ENCODE data around the gene RPUSD3. TPM values are rescaled to one million over a fixed set of nuclear protein-coding genes. Genes with fewer than 3 reads are reported as not detected.

Gene RPUSD3
- total RNA-seq, 4 donors from 2014 or later, result 37.1 to 69.7 (median 52.2) TPM

DNA sequence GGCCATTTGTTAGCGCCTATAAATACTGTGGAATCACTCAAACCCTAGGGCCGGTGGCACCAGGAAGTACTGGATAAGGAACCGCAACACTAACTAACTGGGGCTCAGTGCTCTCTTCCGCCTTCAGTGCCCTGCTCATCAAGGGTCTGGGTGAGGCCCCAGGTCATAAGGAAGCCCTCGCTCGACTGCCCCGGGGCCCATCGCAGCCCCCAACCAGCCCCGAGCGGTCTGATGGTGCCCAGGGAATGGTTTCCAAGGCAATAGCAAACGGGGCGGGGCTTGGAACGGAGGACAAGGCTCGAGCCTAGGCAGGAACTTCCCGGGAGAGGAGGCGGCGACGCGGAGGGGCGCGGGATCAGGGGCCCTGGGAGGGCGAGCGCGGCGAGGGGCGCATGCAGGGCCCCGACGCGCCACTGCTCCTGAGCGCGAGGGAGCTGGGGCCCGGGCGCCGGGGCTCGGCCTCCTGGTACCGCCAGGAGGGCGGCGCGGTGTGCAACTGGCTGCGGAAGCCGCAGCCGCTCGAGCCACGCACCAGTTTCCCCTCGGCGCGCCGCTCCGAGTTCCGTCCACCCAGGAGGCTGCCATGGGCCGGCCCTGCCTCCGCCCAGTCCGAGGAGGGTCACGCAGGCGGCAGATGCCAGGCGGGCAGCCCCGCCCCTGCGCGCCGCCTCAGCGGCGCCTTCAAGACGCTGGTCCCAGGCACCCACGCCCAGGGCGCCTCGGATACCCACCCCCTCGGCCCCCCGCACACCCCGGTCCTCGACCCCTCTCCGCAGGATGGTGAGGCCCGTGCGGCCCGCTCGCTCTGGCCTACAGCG is 34.0 kb downstream of the RPUSD3 start, which contains the start of gene TTLL3:
TTLL3 (plus strand) TSS at position 648 of the 818 bp plus-strand sequence. CDS start 400 bp downstream, outside the sequence.
- peak; percentile 69 to 77 for DNase-seq (ENCODE audit: low spot score in 2 of 2)
- Histone ChIP-seq H3K4me1 (peaks cover 0 to 22% (median 15%) of the 10 kb centered on the region in 4 donors), H3K27me3 (no peaks in the 10 kb centered on the region), H3K27ac (peak within 1 kb of the TSS; percentile 90 to 99 (median 95)), H3K36me3 (peaks cover 0 to 45% (median 15%) of the 10 kb centered on the region in 3 donors), H3K4me3 (peak within 1 kb of the TSS; percentile 42 to 81 (median 71)), H3K9me3 (no peaks in the 10 kb centered on the region)
- WGBS, 2 donors, result 2 to 3% methylated on average over 28 to 44 of the region's 76 CpGs
- TF ChIP-seq CTCF (IDR thresholded peaks at IDR 0.05) (peak in 1 of 5 experiments; percentile 19), POLR2A (IDR thresholded peaks at IDR 0.05) (peak in 1 of 2 donors; percentile 59), EP300 (IDR thresholded peaks at IDR 0.05) (peak in 1 of 2 donors; percentile 46)

DNA sequence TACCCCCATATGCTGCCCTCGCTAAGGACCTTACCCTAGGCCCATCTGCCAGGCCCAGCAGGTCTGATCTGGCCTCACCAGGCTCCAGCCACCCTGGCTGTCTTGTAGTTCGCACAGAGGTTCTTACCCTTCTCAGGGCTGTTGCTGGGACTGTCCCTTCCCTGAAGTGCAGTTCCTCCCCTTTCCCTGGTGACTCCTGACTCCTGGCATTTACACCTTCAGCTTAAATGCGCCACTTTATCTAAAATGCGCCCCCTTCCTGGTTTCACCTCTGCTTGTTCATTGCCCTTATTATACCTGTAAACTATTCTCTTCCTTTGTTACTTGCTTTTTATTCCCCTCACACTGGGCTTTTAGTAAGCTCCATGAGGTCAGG is 34.6 kb downstream of the RPUSD3 start:
- H3K36me3 ChIP-seq, result peaks cover 2 to 47% (median 21%) of the 10 kb centered on the region in 3 donors
- H3K27me3 ChIP-seq, result no peaks in the 10 kb centered on the region
- H3K27ac ChIP-seq, result peak overlapping the region; percentile 90 to 99 (median 95)
- H3K9me3 ChIP-seq, result no peaks in the 10 kb centered on the region
- DNase-seq (ENCODE audit: low spot score in 2 of 2), result no peak
- peaks cover 0 to 22% (median 15%) of the 10 kb centered on the region in 4 donors for H3K4me1 ChIP-seq
- peak overlapping the region; percentile 42 to 81 (median 71) for H3K4me3 ChIP-seq
- WGBS, 2 donors, result 82 to 88% methylated on average over 4 of the region's 4 CpGs
- TF ChIP-seq POLR2A (IDR thresholded peaks at IDR 0.05), result no peak
- no peak for TF ChIP-seq CTCF (IDR thresholded peaks at IDR 0.05)
- TF ChIP-seq EP300 (IDR thresholded peaks at IDR 0.05), result no peak

- Histone ChIP-seq H3K27ac (peak overlapping the region; percentile 90 to 99 (median 95)), H3K9me3 (no peaks in the 10 kb centered on the region), H3K27me3 (no peaks in the 10 kb centered on the region), H3K4me3 (no peak overlapping the region), H3K36me3 (peaks cover 2 to 47% (median 28%) of the 10 kb centered on the region in 3 donors), H3K4me1 (peaks cover 0 to 22% (median 15%) of the 10 kb centered on the region in 4 donors)
- no peak for TF ChIP-seq EP300 (IDR thresholded peaks at IDR 0.05)
- TF ChIP-seq POLR2A (IDR thresholded peaks at IDR 0.05), result no peak
- no peak for TF ChIP-seq CTCF (IDR thresholded peaks at IDR 0.05)
- DNase-seq (ENCODE audit: low spot score in 2 of 2), result no peak
- 61 to 75% methylated on average over 7 of the region's 7 CpGs for WGBS, 2 donors
Measured at GRCh38 chr3:9808345-9809037, 35.3 kb downstream of the RPUSD3 start.

DNA sequence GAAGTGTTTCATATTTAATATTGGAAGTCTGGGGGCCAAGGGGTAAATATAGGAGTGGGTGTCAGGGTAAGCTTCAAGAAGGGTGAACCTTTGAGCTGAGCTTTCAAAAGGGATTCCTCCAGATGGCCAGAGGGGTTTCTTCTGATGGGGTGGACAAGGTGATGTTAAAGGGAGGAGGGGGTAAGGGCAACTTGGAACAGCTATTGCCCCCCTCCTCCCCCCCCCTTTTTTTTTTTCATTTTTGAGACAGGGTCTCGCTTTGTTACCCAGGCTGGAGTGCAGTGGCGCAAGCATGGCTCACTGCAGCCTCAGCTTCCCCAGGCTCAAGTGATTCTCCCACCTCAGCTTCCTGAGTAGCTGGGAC is 35.8 kb downstream of the RPUSD3 start:
- TF ChIP-seq EP300 (IDR thresholded peaks at IDR 0.05), result no peak
- no peak for TF ChIP-seq CTCF (IDR thresholded peaks at IDR 0.05)
- TF ChIP-seq POLR2A (IDR thresholded peaks at IDR 0.05), result no peak
- H3K4me3 ChIP-seq, result no peak overlapping the region
- H3K9me3 ChIP-seq, result no peaks in the 10 kb centered on the region
- peak overlapping the region in 2 of 4 donors; percentile 98 to 99 for H3K27ac ChIP-seq
- H3K36me3 ChIP-seq, result peaks cover 2 to 47% (median 30%) of the 10 kb centered on the region in 3 donors
- DNase-seq (ENCODE audit: low spot score in 2 of 2), result no peak
- peaks cover 0 to 22% (median 15%) of the 10 kb centered on the region in 4 donors for H3K4me1 ChIP-seq
- 82 to 91% methylated on average over 2 of the region's 2 CpGs for WGBS, 2 donors
- H3K27me3 ChIP-seq, result no peaks in the 10 kb centered on the region
